Heart left ventricle (tissue), 13 donors: ENCODE results near the gene GJD3.

Experiments used
- CTCF ChIP-seq, 12 donors: fragments of 200-600 bp; sonication (generic) in 4 of 12; IDR thresholded peaks; one replicate each; pipeline versions ENCODE4 v1.5.0 to v1.8.0; 2018 to 2022; ENCODE audit warnings: antibody characterized with exemption in 12 of 12, mild to moderate bottlenecking in 5 of 12
- POLR2A ChIP-seq, 2 donors: fragments of 450-650 bp; IDR thresholded peaks; one replicate each; pipeline ENCODE4 v1.6.1; 2017; ENCODE audit warnings: antibody characterized with exemption in 2 of 2, mild to moderate bottlenecking in 2 of 2, moderate library complexity in 2 of 2
- donor health status: ischemic (EF 13 %, LVEDD 7.1; RV severe dilation, severe dysfunction).
- donor health status: DM: no; HTN: yes; CAD: no.
- donor health status: DM: no; HTN: no; CAD: no.
- donor health status: ischemic (EF 25% LVEDD 6.9; RV normal size, moderate dysfunction).
- donor health status: ischemic (EF 25% LVEDD 5.7; RV mildly dilated, moderate dysfunction).
- donor health status: ischemic (EF 35%, LVEDD 5.7; RV mildly dilated, moderate dysfunction).
- donor health status: nonischemic (EF 11% LVEDD 7.7; RV severe dilation, severe dysfunction).
- donor health status: DM: yes; HTN: yes; CAD: no.
- donor health status: PGD.
- donor health status: ischemic (EF 29% LVEDD 5.4; RV normal size, mild dysfunction).
- donor health status: nonischemic (EF 23%, LVEDD 6.1; RV moderate dilation, normal function).

GRCh38 chr17:40352779-40353394 lies 11.7 kb downstream of the GJD3 start:
- TF ChIP-seq CTCF (IDR thresholded peaks at IDR 0.05) (no peak), POLR2A (IDR thresholded peaks at IDR 0.05) (no peak)
